HepG2 (cell line): ENCODE results near the gene VWA1. TPM values are rescaled to one million over a fixed set of nuclear protein-coding genes. Genes with fewer than 3 reads are reported as not detected.

Experiments
- AHR ChIP-seq: IDR thresholded peaks from 2 replicates; pipeline ENCODE4 v1.6.1; 2018; ENCODE audit warnings: missing genetic modification reagents, missing compliant biosample characterization
- DMAP1 ChIP-seq: IDR thresholded peaks from 2 replicates; pipeline ENCODE4 v1.6.1; 2016
- GMEB2 ChIP-seq: IDR thresholded peaks from 2 replicates; pipeline ENCODE4 v1.6.1; 2016; ENCODE audit warnings: missing biosample characterization, missing genetic modification reagents, low read depth
- HNF4A ChIP-seq: sonication (generic); formaldehyde crosslinking; IDR thresholded peaks from 2 replicates; pipeline ENCODE4 v1.4.0; 2020; ENCODE audit warnings: missing genetic modification reagents
- THAP9 ChIP-seq: sonication (generic); formaldehyde crosslinking; IDR thresholded peaks from 2 replicates; pipeline ENCODE4; 2020; ENCODE audit warnings: missing genetic modification reagents, mild to moderate bottlenecking, borderline replicate concordance
- ZBTB38 ChIP-seq: sonication (generic); formaldehyde crosslinking; IDR thresholded peaks from 2 replicates; pipeline ENCODE4 v1.5.1; 2020; ENCODE audit warnings: mild to moderate bottlenecking, missing genetic modification reagents
- ZNF407 ChIP-seq: sonication (generic); formaldehyde crosslinking; IDR thresholded peaks from one replicate; pipeline ENCODE4 v1.5.1; 2020; ENCODE audit warnings: mild to moderate bottlenecking, missing genetic modification reagents; ENCODE audit errors: not compliant biosample characterization
- ZNF619 ChIP-seq: sonication (generic); formaldehyde crosslinking; IDR thresholded peaks from 2 replicates; pipeline ENCODE4 v1.4.0; 2020; ENCODE audit warnings: mild to moderate bottlenecking, missing genetic modification reagents
- ZNF646 ChIP-seq: sonication (generic); formaldehyde crosslinking; IDR thresholded peaks from 2 replicates; pipeline ENCODE4 v1.9.0; 2021; ENCODE audit warnings: mild to moderate bottlenecking, missing genetic modification reagents
- polyA plus RNA-seq, 8 experiments: library from polyadenylated mRNA; depleted of rRNA in 3 of 8; stranded (reverse) in 7 of 8; unstranded in 1 of 8; fragments of >200 nt; fragmentation: Illumina TruSeq in 4 of 8; extraction: Trizol in 4 of 8; gene quantifications; 2 replicates each; pipeline versions ENCODE4 v1.2.1 to v1.2.3, GENCODE V29; 2011 to 2016; ENCODE audit warnings: low read depth in 4 of 8, missing spikeins in 1 of 8, mixed read lengths in 1 of 8; ENCODE audit not compliant: insufficient read depth in 1 of 8
- total RNA-seq, 5 experiments: library from RNA; depleted of rRNA; stranded (reverse); fragments of >200 nt; fragmentation: Illumina TruSeq; extraction: Trizol; gene quantifications; 2 replicates each; pipeline ENCODE4 v1.2.3, GENCODE V29; 2016; ENCODE audit warnings: low read depth in 1 of 5

The VWA1 gene
- total and polyA plus RNA-seq, 2 of the 13 experiments (the other 11 are each of a cell fraction or from before 2014, with no cell fraction given), result 40.9 to 57.5 TPM

- peak; percentile 79; the same call in 1 of the 2 replicates for TF ChIP-seq ZNF646
- TF ChIP-seq ZNF407 (CRISPR knock-in tag), result peak; percentile 90
- TF ChIP-seq THAP9 (CRISPR knock-in tag), result no peak
- peak; percentile 78; the same call in 1 of the 2 replicates for TF ChIP-seq AHR (CRISPR knock-in tag)
- peak; percentile 22; the same call in 1 of the 2 replicates for TF ChIP-seq ZNF619
- no peak for TF ChIP-seq GMEB2 (CRISPR knock-in tag)
- 0 out of 2 replicates have a peak, but pooled peaks have one; percentile 25 for TF ChIP-seq ZBTB38 (CRISPR knock-in tag)
- peak; percentile 47; the same call in 1 of the 2 replicates for TF ChIP-seq DMAP1 (CRISPR knock-in tag)
- TF ChIP-seq HNF4A (CRISPR knock-in tag), result peak; percentile 63
These were observed 3.6 kb upstream of the VWA1 start (continued) for GRCh38 chr1:1431845-1432273.
